Measurements from ENCODE around the gene SPATA25. TPM values are rescaled to one million over a fixed set of nuclear protein-coding genes. Genes with fewer than 3 reads are reported as not detected.
"Not testable (repeated sequence)": the region's sequence is repeated elsewhere in the genome, so short reads cannot be mapped to it uniquely, and the experiment has no call there.

Gene SPATA25
- total and polyA plus RNA-seq, 4 donors, result 0.43 to 7.6 (median 1.2) TPM

DNA sequence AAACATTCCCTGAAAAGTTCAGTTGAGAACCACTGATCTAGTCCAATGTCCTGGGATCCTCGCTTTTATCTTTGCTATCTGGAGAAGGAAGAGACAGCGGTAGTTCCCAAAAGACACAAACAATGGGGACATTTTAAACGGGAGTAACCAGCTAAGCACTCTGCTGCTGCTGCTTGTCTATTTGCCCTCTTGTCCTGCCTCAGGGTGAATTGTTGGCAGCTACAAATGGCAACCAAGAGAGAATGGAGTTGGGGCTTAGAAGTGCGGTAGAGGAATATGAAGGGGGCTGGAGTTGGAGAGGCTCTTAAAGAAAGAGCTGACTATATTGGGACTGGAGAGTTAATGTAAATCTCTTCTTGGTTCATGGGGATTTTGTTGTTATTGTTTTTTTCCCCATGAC is 12.8 kb downstream of the SPATA25 start:
- TF ChIP-seq FOXA1 (IDR thresholded peaks at IDR 0.05) (no peak), HNF4A (conservative IDR thresholded peaks at IDR 0.05) (no peak), JUND (IDR thresholded peaks at IDR 0.05) (no peak), YY1 (IDR thresholded peaks at IDR 0.05) (no peak), TAF1 (conservative IDR thresholded peaks at IDR 0.05) (no peak), EGR1 (IDR thresholded peaks at IDR 0.05; ENCODE audit: low read depth in 2 of 2) (no peak), HNF4G (IDR thresholded peaks at IDR 0.05) (no peak), RXRA (IDR thresholded peaks at IDR 0.05) (no peak), SP1 (IDR thresholded peaks at IDR 0.05) (no peak)
- TF ChIP-seq, protein P1, sequence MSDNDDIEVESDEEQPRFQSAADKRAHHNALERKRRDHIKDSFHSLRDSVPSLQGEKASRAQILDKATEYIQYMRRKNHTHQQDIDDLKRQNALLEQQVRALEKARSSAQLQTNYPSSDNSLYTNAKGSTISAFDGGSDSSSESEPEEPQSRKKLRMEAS (IDR thresholded peaks at IDR 0.05), result no peak
- TF ChIP-seq, protein P2, sequence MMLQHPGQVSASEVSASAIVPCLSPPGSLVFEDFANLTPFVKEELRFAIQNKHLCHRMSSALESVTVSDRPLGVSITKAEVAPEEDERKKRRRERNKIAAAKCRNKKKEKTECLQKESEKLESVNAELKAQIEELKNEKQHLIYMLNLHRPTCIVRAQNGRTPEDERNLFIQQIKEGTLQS (IDR thresholded peaks at IDR 0.05), result no peak
- TF ChIP-seq, protein P3, sequence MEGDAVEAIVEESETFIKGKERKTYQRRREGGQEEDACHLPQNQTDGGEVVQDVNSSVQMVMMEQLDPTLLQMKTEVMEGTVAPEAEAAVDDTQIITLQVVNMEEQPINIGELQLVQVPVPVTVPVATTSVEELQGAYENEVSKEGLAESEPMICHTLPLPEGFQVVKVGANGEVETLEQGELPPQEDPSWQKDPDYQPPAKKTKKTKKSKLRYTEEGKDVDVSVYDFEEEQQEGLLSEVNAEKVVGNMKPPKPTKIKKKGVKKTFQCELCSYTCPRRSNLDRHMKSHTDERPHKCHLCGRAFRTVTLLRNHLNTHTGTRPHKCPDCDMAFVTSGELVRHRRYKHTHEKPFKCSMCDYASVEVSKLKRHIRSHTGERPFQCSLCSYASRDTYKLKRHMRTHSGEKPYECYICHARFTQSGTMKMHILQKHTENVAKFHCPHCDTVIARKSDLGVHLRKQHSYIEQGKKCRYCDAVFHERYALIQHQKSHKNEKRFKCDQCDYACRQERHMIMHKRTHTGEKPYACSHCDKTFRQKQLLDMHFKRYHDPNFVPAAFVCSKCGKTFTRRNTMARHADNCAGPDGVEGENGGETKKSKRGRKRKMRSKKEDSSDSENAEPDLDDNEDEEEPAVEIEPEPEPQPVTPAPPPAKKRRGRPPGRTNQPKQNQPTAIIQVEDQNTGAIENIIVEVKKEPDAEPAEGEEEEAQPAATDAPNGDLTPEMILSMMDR (IDR thresholded peaks at IDR 0.05; ENCODE audit: low read depth, low read length, missing input control), result no peak
- TF ChIP-seq, protein P4, sequence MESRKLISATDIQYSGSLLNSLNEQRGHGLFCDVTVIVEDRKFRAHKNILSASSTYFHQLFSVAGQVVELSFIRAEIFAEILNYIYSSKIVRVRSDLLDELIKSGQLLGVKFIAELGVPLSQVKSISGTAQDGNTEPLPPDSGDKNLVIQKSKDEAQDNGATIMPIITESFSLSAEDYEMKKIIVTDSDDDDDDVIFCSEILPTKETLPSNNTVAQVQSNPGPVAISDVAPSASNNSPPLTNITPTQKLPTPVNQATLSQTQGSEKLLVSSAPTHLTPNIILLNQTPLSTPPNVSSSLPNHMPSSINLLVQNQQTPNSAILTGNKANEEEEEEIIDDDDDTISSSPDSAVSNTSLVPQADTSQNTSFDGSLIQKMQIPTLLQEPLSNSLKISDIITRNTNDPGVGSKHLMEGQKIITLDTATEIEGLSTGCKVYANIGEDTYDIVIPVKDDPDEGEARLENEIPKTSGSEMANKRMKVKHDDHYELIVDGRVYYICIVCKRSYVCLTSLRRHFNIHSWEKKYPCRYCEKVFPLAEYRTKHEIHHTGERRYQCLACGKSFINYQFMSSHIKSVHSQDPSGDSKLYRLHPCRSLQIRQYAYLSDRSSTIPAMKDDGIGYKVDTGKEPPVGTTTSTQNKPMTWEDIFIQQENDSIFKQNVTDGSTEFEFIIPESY (IDR thresholded peaks at IDR 0.05), result no peak
- no peak for DNase-seq (ENCODE audit: low spot score)
- peaks cover 6 to 15% (median 12%) of the 10 kb centered on the region in 4 donors for H3K36me3 ChIP-seq (ENCODE audit: control insufficient read depth in 4 of 4, insufficient read depth in 3 of 4, low read depth in 1 of 4, low read length in 3 of 4)
- H3K4me1 ChIP-seq (ENCODE audit: control insufficient read depth in 4 of 4, insufficient read depth in 4 of 4, low read length in 3 of 4), result no peaks in the 10 kb centered on the region
- WGBS, result 76% methylated on average over 4 of the region's 4 CpGs
- H3K27me3 ChIP-seq (ENCODE audit: control insufficient read depth in 4 of 4, insufficient read depth in 4 of 4, low read length in 3 of 4), result no peaks in the 10 kb centered on the region
- no peak overlapping the region for H3K9ac ChIP-seq (ENCODE audit: low read depth in 1 of 2, low read length in 2 of 2)
- H3K4me3 ChIP-seq (ENCODE audit: low read depth in 1 of 3, low read length in 3 of 3), result no peak overlapping the region
- H3K9me3 ChIP-seq (ENCODE audit: control insufficient read depth in 4 of 4, low read length in 3 of 4), result no peaks in the 10 kb centered on the region
- no peak overlapping the region for H3K27ac ChIP-seq (ENCODE audit: low read depth in 1 of 2, low read length in 2 of 2)

DNA sequence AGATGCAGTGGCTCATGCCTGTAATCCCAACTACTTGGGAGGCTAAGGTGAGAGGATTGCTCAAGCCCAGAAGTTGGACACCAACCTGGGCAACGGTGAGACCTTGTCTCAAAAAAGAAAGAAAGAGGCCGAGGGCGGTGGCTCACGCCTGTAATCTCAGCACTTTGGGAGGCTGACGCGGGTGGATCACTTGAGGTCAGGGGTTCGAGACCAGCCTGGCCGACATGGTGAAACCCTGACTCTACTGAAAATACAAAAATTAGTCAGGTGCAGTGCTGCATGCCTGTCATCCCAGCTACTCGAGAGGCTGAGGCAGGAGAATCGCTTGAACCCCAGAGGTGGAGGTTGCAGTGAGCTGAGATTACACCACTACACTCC is 13.3 kb downstream of the SPATA25 start:
- not testable (repeated sequence) for H3K27ac ChIP-seq (ENCODE audit: low read depth in 1 of 2, low read length in 2 of 2); H3K27me3 ChIP-seq (ENCODE audit: control insufficient read depth in 4 of 4, insufficient read depth in 4 of 4, low read length in 3 of 4); H3K9ac ChIP-seq (ENCODE audit: low read depth in 1 of 2, low read length in 2 of 2); DNase-seq (ENCODE audit: low spot score); H3K4me3 ChIP-seq (ENCODE audit: low read depth in 1 of 3, low read length in 3 of 3); H3K4me1 ChIP-seq (ENCODE audit: control insufficient read depth in 4 of 4, insufficient read depth in 4 of 4, low read length in 3 of 4); H3K9me3 ChIP-seq (ENCODE audit: control insufficient read depth in 4 of 4, low read length in 3 of 4)
- H3K36me3 ChIP-seq (ENCODE audit: control insufficient read depth in 4 of 4, insufficient read depth in 3 of 4, low read depth in 1 of 4, low read length in 3 of 4), result peaks cover 6 to 15% (median 12%) of the 10 kb centered on the region in 4 donors
- 95% methylated on average over 10 of the region's 10 CpGs for WGBS

DNA sequence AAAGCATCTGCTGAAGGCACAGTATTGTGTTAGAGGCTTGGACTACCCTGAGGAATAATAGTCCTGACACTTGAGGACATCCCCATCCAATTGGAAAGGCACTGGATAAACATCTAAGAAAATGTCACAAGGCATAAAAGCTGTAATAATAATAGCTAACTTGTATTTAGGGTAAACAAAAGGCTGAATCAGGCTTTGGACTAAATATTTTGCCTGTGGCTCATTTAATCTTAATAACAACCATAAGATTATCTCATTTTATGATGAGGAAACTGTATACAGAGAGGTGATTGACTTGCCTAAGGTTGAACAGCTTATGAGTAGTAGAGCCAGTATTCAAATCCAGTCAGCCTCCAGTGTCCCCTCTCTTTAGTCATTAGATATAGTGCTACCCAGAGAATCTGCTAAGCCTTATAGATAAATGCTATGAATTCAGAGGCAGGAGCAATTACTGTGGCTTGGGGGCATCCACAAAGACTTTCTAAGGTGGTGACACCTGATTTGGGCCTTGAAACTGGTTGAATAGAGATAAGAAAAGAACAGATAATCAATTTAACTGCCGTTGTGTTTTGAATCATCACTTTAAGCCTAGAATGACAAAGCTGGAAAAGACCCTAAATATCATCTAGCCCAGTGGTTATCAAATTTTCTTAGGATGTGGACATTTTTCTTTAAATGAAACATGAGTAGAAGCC is 13.9 kb downstream of the SPATA25 start:
- Histone ChIP-seq H3K4me1 (ENCODE audit: control insufficient read depth in 4 of 4, insufficient read depth in 4 of 4, low read length in 3 of 4) (no peaks in the 10 kb centered on the region), H3K9ac (ENCODE audit: low read depth in 1 of 2, low read length in 2 of 2) (no peak overlapping the region), H3K9me3 (ENCODE audit: control insufficient read depth in 4 of 4, low read length in 3 of 4) (no peaks in the 10 kb centered on the region), H3K27me3 (ENCODE audit: control insufficient read depth in 4 of 4, insufficient read depth in 4 of 4, low read length in 3 of 4) (no peaks in the 10 kb centered on the region), H3K36me3 (ENCODE audit: control insufficient read depth in 4 of 4, insufficient read depth in 3 of 4, low read depth in 1 of 4, low read length in 3 of 4) (peaks cover 6 to 15% (median 11%) of the 10 kb centered on the region in 4 donors), H3K27ac (ENCODE audit: low read depth in 1 of 2, low read length in 2 of 2) (no peak overlapping the region), H3K4me3 (ENCODE audit: low read depth in 1 of 3, low read length in 3 of 3) (no peak overlapping the region)
- 53% methylated on average over 1 of the region's 1 CpG for WGBS
- DNase-seq (ENCODE audit: low spot score), result no peak
- TF ChIP-seq, protein P2 (IDR thresholded peaks at IDR 0.05), result no peak
- TF ChIP-seq SP1 (IDR thresholded peaks at IDR 0.05), result no peak
- no peak for TF ChIP-seq EGR1 (IDR thresholded peaks at IDR 0.05; ENCODE audit: low read depth in 2 of 2)
- TF ChIP-seq YY1 (IDR thresholded peaks at IDR 0.05), result no peak
- TF ChIP-seq, protein P3 (IDR thresholded peaks at IDR 0.05; ENCODE audit: low read depth, low read length, missing input control), result no peak

Measured in liver (tissue), 9 donors.